Ovary (tissue), 3 donors: ENCODE data around the gene CRHR1.

Experiments
- CTCF ChIP-seq, 3 donors: fragments of 450-650 bp in 2 of 3; fragments of 200-600 bp in 1 of 3; IDR thresholded peaks; one replicate each; pipeline versions ENCODE4 v1.5.1 to v1.8.0; 2016 to 2022; ENCODE audit warnings: antibody characterized with exemption in 3 of 3, mild to moderate bottlenecking in 1 of 3
- EP300 ChIP-seq: sonication (generic); formaldehyde crosslinking; IDR thresholded peaks from one replicate; pipeline ENCODE4 v1.6.1; 2017; ENCODE audit warnings: antibody characterized with exemption
- POLR2A ChIP-seq: fragments of 450-650 bp; IDR thresholded peaks from one replicate; pipeline ENCODE4 v1.6.1; 2017; ENCODE audit warnings: antibody characterized with exemption, mild to moderate bottlenecking, moderate library complexity
- donor health status: DM: no; HTN: no; CAD: no.

GRCh38 chr17:45757431-45758218, 26.5 kb upstream of the CRHR1 start:
- TF ChIP-seq CTCF (IDR thresholded peaks at IDR 0.05) (no peak), EP300 (no peak), POLR2A (no peak)
